Fibroblast of lung (primary cell): ENCODE results near the gene TSPAN31. TPM values are rescaled to one million over a fixed set of nuclear protein-coding genes. Genes with fewer than 3 reads are reported as not detected.

Source experiments
- DNase-seq, 2 donors: peaks; one replicate each; pipeline versions ENCODE4 v3.0.0 to v3.0.0-alpha.2; 2010; ENCODE audit warnings: low read depth in 2 of 2
- H2AFZ ChIP-seq: 2 replicates; pipeline ENCODE4 v1.5.1; 2012; ENCODE audit warnings: low read length, control low read depth, inconsistent platforms
- H3K27ac ChIP-seq: 2 replicates; pipeline ENCODE4 v1.5.1; 2011; ENCODE audit warnings: low read length, control low read depth; ENCODE audit not compliant: insufficient read depth
- H3K27me3 ChIP-seq: 2 replicates; pipeline ENCODE4 v1.5.1; 2011; ENCODE audit warnings: mild to moderate bottlenecking, low read length; ENCODE audit not compliant: control insufficient read depth, insufficient read depth
- H3K36me3 ChIP-seq: 2 replicates; pipeline ENCODE4 v1.5.1; 2011; ENCODE audit warnings: low read length; ENCODE audit not compliant: control insufficient read depth, insufficient read depth
- H3K4me1 ChIP-seq: 2 replicates; pipeline ENCODE4 v1.5.1; 2011; ENCODE audit warnings: low read length; ENCODE audit not compliant: control insufficient read depth, insufficient read depth; ENCODE audit errors: extremely low read depth
- H3K4me2 ChIP-seq: 2 replicates; pipeline ENCODE4 v1.5.1; 2011; ENCODE audit warnings: low read length, control low read depth; ENCODE audit not compliant: insufficient read depth; ENCODE audit errors: extremely low read depth
- H3K4me3 ChIP-seq, 4 experiments: fragments of 200-600 bp in 1 of 4; sonication (generic) in 1 of 4; replicated peaks in 1 of 4; 2 replicates each; pipeline ENCODE4 v1.5.1; 2011 to 2016; ENCODE audit warnings: low read length in 4 of 4, low read depth in 3 of 4, mild to moderate bottlenecking in 3 of 4, control low read depth in 2 of 4, inconsistent platforms in 1 of 4, mixed read lengths in 1 of 4; ENCODE audit not compliant: insufficient read depth in 1 of 4; ENCODE audit errors: control extremely low read depth in 1 of 4
- H3K79me2 ChIP-seq: 2 replicates; pipeline ENCODE4 v1.5.1; 2012; ENCODE audit warnings: mild to moderate bottlenecking, low read length, inconsistent platforms; ENCODE audit not compliant: control insufficient read depth, insufficient read depth
- H3K9ac ChIP-seq: 2 replicates; pipeline ENCODE4 v1.5.1; 2011; ENCODE audit warnings: mild to moderate bottlenecking, low read length, control low read depth; ENCODE audit not compliant: insufficient read depth
- H3K9me3 ChIP-seq: 2 replicates; pipeline ENCODE4 v1.5.1; 2012; ENCODE audit warnings: low read depth, low read length; ENCODE audit not compliant: control insufficient read depth, insufficient read depth
- H4K20me1 ChIP-seq: 2 replicates; pipeline ENCODE4 v1.5.1; 2011; ENCODE audit warnings: low read length; ENCODE audit not compliant: control insufficient read depth, insufficient read depth; ENCODE audit errors: extremely low read depth
- CTCF ChIP-seq, 2 donors: IDR thresholded peaks in 1 of 2; conservative IDR thresholded peaks in 1 of 2; 1 replicate in 1 of 2; 2 replicates in 1 of 2; pipeline ENCODE4 v1.5.1; 2011 to 2012; ENCODE audit warnings: low read length in 2 of 2, control low read depth in 1 of 2, inconsistent platforms in 1 of 2, low read depth in 1 of 2, mild to moderate bottlenecking in 1 of 2
- EZH2 ChIP-seq: IDR thresholded peaks from 2 replicates; pipeline ENCODE4 v1.5.1; 2012; ENCODE audit warnings: low read length, control low read depth, mild to moderate bottlenecking; ENCODE audit errors: missing control alignments
- polyA plus RNA-seq, 2 donors: library from polyadenylated mRNA; depleted of rRNA in 1 of 2; stranded (reverse) in 1 of 2; unstranded in 1 of 2; fragments of >200 nt; gene quantifications; 2 replicates each; pipeline ENCODE4 v1.2.1, GENCODE V29; 2011 to 2012; ENCODE audit warnings: missing spikeins in 1 of 2
- total RNA-seq: library from RNA; depleted of rRNA; stranded (reverse); fragments of >200 nt; gene quantifications from 2 replicates; pipeline ENCODE4 v1.2.1, GENCODE V29; 2014

The TSPAN31 gene
- total and polyA plus RNA-seq, 2 donors (not counting 1 experiment from before 2014, with no cell fraction given) = 53.6 to 99.6 TPM

- H3K9ac ChIP-seq = no peak overlapping the region
- no peaks in the 10 kb centered on the region for H3K27me3 ChIP-seq
Observed at GRCh38 chr12:57698414-57698813, 46.4 kb upstream of the TSPAN31 start.

DNA sequence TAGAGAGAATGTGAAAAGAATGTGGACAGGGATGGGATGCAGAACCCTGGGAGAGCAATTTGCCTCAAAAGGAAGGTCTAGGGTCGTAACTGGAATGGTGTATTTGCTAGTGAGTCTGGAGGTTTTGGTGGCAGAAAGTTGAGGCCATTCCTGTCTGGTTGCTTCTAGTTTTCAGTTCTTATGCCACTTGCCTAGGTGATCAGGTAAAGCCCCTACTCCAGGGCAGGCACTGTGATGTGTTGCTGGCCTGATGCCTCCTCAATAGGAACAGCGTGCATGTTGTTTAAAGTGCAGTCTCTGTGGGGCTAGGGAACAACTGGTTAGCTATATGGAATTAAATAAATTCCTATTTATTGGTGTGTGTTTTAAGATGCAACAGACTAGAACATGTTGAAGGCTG lies 44.5 kb upstream of the TSPAN31 start:
- Histone ChIP-seq H3K27me3 (no peaks in the 10 kb centered on the region), H3K9ac (no peak overlapping the region), H2AFZ (no peak overlapping the region), H3K9me3 (no peaks in the 10 kb centered on the region), H4K20me1 (no peaks in the 10 kb centered on the region), H3K4me2 (no peak overlapping the region), H3K4me1 (no peaks in the 10 kb centered on the region), H3K36me3 (peaks cover 6% of the 10 kb centered on the region), H3K79me2 (no peaks in the 10 kb centered on the region), H3K4me3 (no peak overlapping the region), H3K27ac (no peak overlapping the region)
- DNase-seq = no peak
- TF ChIP-seq CTCF (conservative IDR thresholded peaks at IDR 0.05 in 1 of 2, IDR thresholded peaks at IDR 0.05 in 1 of 2; ENCODE audit: low read depth in 1 of 2, low read length in 2 of 2) (no peak), EZH2 (no peak)

More at GRCh38 chr12:57698414-57698813, 46.4 kb upstream of the TSPAN31 start:
- H3K9me3 ChIP-seq = no peaks in the 10 kb centered on the region
- H3K79me2 ChIP-seq = peaks cover 4% of the 10 kb centered on the region
- DNase-seq = no peak
- no peak overlapping the region for H3K27ac ChIP-seq
- H4K20me1 ChIP-seq = no peaks in the 10 kb centered on the region
- H2AFZ ChIP-seq = no peak overlapping the region
- H3K4me1 ChIP-seq = peaks cover 2% of the 10 kb centered on the region
- H3K4me2 ChIP-seq = no peak overlapping the region
- H3K4me3 ChIP-seq = no peak overlapping the region
- H3K36me3 ChIP-seq = peaks cover 6% of the 10 kb centered on the region
- TF ChIP-seq CTCF (conservative IDR thresholded peaks at IDR 0.05 in 1 of 2, IDR thresholded peaks at IDR 0.05 in 1 of 2; ENCODE audit: low read depth in 1 of 2, low read length in 2 of 2) = no peak
- TF ChIP-seq EZH2 = no peak

DNA sequence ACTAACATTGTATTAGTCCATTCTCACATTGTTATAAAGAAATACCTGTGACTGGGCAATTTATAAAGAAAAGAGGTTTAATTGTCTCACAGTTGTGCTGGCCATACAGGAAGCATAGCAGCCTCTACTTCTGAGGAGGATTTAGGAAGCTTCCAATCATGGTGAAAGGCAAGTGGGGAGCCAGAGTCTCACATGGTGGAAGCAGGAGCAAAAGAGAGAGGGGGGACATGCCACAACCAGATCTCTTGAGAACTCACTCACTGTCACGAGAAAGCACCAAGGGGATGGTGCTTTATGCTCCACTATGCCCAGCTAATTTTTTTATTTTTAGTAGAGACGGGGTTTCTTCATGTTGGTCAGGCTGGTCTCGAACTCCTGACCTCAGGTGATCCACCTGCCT lies 37.6 kb upstream of the TSPAN31 start:
- no peaks in the 10 kb centered on the region for H4K20me1 ChIP-seq
- no peaks in the 10 kb centered on the region for H3K36me3 ChIP-seq
- no peaks in the 10 kb centered on the region for H3K79me2 ChIP-seq
- no peak overlapping the region for H3K4me2 ChIP-seq
- H3K4me3 ChIP-seq = no peak overlapping the region
- H2AFZ ChIP-seq = no peak overlapping the region
- no peak overlapping the region for H3K9ac ChIP-seq
- no peaks in the 10 kb centered on the region for H3K9me3 ChIP-seq
- no peak for DNase-seq
- TF ChIP-seq EZH2 (no peak), CTCF (conservative IDR thresholded peaks at IDR 0.05 in 1 of 2, IDR thresholded peaks at IDR 0.05 in 1 of 2; ENCODE audit: low read depth in 1 of 2, low read length in 2 of 2) (no peak)
- H3K27ac ChIP-seq = no peak overlapping the region
- no peaks in the 10 kb centered on the region for H3K4me1 ChIP-seq
- H3K27me3 ChIP-seq = no peaks in the 10 kb centered on the region
